Right lobe of liver (tissue), 6 donors: ENCODE data around the gene ATP5F1E. TPM values are rescaled to one million over a fixed set of nuclear protein-coding genes. Genes with fewer than 3 reads are reported as not detected.

ENCODE experiments used
- ATAC-seq, 4 donors: fragments of 200-7000 bp; cut with Tn5 transposase; one replicate each; pipeline ENCODE4 v1.9.1; 2020; ENCODE audit warnings: mild to moderate bottlenecking in 4 of 4, moderate library complexity in 4 of 4
- DNase-seq, 3 donors: peaks; one replicate each; pipeline ENCODE4 v3.0.0-alpha.2; 2020
- H3K27ac ChIP-seq, 3 donors: fragments of 200-600 bp; one replicate each; pipeline ENCODE4 v1.8.0; 2022
- H3K27me3 ChIP-seq, 2 donors: fragments of 200-600 bp; one replicate each; pipeline ENCODE4 v1.8.0; 2022
- H3K36me3 ChIP-seq, 4 donors: fragments of 200-600 bp; sonication (generic) in 1 of 4; one replicate each; pipeline versions ENCODE4 v1.5.1 to v1.8.0; 2017 to 2022; ENCODE audit warnings: control low read depth in 1 of 4
- H3K4me1 ChIP-seq, 4 donors: fragments of 200-600 bp; sonication (generic) in 1 of 4; one replicate each; pipeline versions ENCODE4 v1.5.1 to v1.8.0; 2017 to 2022; ENCODE audit warnings: control low read depth in 1 of 4
- H3K4me3 ChIP-seq, 3 donors: fragments of 200-600 bp; one replicate each; pipeline ENCODE4 v1.8.0; 2022
- H3K9me3 ChIP-seq, 4 donors: fragments of 200-600 bp; sonication (generic) in 1 of 4; one replicate each; pipeline versions ENCODE4 v1.5.1 to v1.8.0; 2017 to 2022; ENCODE audit warnings: control low read depth in 1 of 4
- CTCF ChIP-seq, 4 donors: fragments of 200-600 bp in 3 of 4; fragments of 450-650 bp in 1 of 4; IDR thresholded peaks; one replicate each; pipeline versions ENCODE4 v1.5.1 to v1.8.0; 2016 to 2022; ENCODE audit warnings: antibody characterized with exemption in 4 of 4, mild to moderate bottlenecking in 2 of 4
- POLR2A ChIP-seq: fragments of 450-650 bp; IDR thresholded peaks from one replicate; pipeline ENCODE4 v1.6.1; 2017; ENCODE audit warnings: antibody characterized with exemption, mild to moderate bottlenecking
- WGBS: methylation state at CpG from one replicate; pipeline ENCODE4 v1.1.6; 2018; ENCODE audit warnings: low coverage, low lambda C conversion rate; ENCODE audit not compliant: insufficient coverage; ENCODE audit errors: missing lambda C conversion rate; 5-methylcytosine and 5-hydroxymethylcytosine counted together
- intact Hi-C, 2 donors: fragments of 100-400 bp; cut with DNase I; formaldehyde crosslinking; loops; one replicate each; pipeline versions ENCODE4 v1.11.2 to v1.14.1; 2022
- total RNA-seq, 6 experiments: library from RNA; depleted of rRNA in 2 of 6; stranded (reverse); fragments of >200 nt in 2 of 6; fragmentation: NEBNext Ultra II Directional in 3 of 6; extraction: Animal tissue kit (Norgen Biotek cat#: 25700) in 3 of 6; gene quantifications; one replicate each; pipeline versions ENCODE4 v1.1.0 to v1.2.4, GENCODE V29; 2016 to 2023
- donor health status: DM: no; HTN: yes; CAD: no.
- donor health status: DM: no; HTN: no; CAD: no.
- donor health status: DM: no; HTN: no; CAD: no.
- donor health status: DM: no; HTN: yes; CAD: no.
- donor health status: DM: no; HTN: yes; CAD: no.

The ATP5F1E gene
- total RNA-seq, 6 experiments from 2014 or later: 15.8 to 34.6 (median 30.5) TPM

- no peak for DNase-seq
Measured at GRCh38 chr20:58997141-58997770, 34.9 kb downstream of the ATP5F1E start.

GRCh38 chr20:58996226-58996611 lies 35.9 kb downstream of the ATP5F1E start:
- no peak for ATAC-seq
- Histone ChIP-seq H3K36me3 (peaks cover 0 to 76% (median 22%) of the 10 kb centered on the region in 4 donors), H3K27me3 (no peaks in the 10 kb centered on the region), H3K27ac (peak overlapping the region; percentile 71 to 89 (median 87)), H3K4me3 (no peak overlapping the region), H3K9me3 (no peaks in the 10 kb centered on the region), H3K4me1 (peaks cover 0 to 47% (median 15%) of the 10 kb centered on the region in 4 donors)
- no peak for TF ChIP-seq POLR2A
- no peak for TF ChIP-seq CTCF (IDR thresholded peaks at IDR 0.05)
- WGBS: 64% methylated on average over 2 of the region's 12 CpGs
- intact Hi-C loops: no loop called here
- no peak for DNase-seq

More at GRCh38 chr20:58997141-58997770, 34.9 kb downstream of the ATP5F1E start:
- Histone ChIP-seq H3K4me3 (no peak overlapping the region), H3K9me3 (no peaks in the 10 kb centered on the region), H3K27me3 (no peaks in the 10 kb centered on the region), H3K36me3 (peaks cover 0 to 82% (median 26%) of the 10 kb centered on the region in 4 donors), H3K4me1 (peaks cover 0 to 39% (median 15%) of the 10 kb centered on the region in 4 donors), H3K27ac (peak overlapping the region in 1 of 3 donors; percentile 87)
- no peak for ATAC-seq
- WGBS: 93% methylated on average over 22 of the region's 24 CpGs
- TF ChIP-seq CTCF (IDR thresholded peaks at IDR 0.05) (no peak), POLR2A (no peak)
- intact Hi-C loops: no loop called here

GRCh38 chr20:58995461-58996225 lies 36.5 kb downstream of the ATP5F1E start:
- 42% methylated on average over 15 of the region's 18 CpGs for WGBS
- DNase-seq (no peak), ATAC-seq (peak; percentile 69 to 80 (median 73))
- Histone ChIP-seq H3K4me3 (no peak overlapping the region), H3K4me1 (peaks cover 0 to 51% (median 15%) of the 10 kb centered on the region in 4 donors), H3K27me3 (no peaks in the 10 kb centered on the region), H3K36me3 (peaks cover 0 to 76% (median 23%) of the 10 kb centered on the region in 4 donors), H3K9me3 (no peaks in the 10 kb centered on the region), H3K27ac (peak overlapping the region; percentile 71 to 89 (median 87))
- intact Hi-C loops: no loop called here
- TF ChIP-seq CTCF (IDR thresholded peaks at IDR 0.05) (no peak), POLR2A (no peak)

- ATAC-seq (no peak), DNase-seq (peak in 1 of 3 donors; percentile 43)
- peaks cover 0 to 51% (median 15%) of the 10 kb centered on the region in 4 donors for H3K4me1 ChIP-seq
- peak overlapping the region; percentile 41 to 87 (median 84) for H3K27ac ChIP-seq
- H3K9me3 ChIP-seq: no peaks in the 10 kb centered on the region
- H3K4me3 ChIP-seq: no peak overlapping the region
- H3K27me3 ChIP-seq: no peaks in the 10 kb centered on the region
- intact Hi-C loops: no loop called here
- no peak for TF ChIP-seq CTCF (IDR thresholded peaks at IDR 0.05)
- TF ChIP-seq POLR2A: no peak
- H3K36me3 ChIP-seq: peaks cover 0 to 81% (median 25%) of the 10 kb centered on the region in 4 donors
- 83% methylated on average over 16 of the region's 17 CpGs for WGBS
Measured at GRCh38 chr20:58994390-58995159, 37.6 kb downstream of the ATP5F1E start.
